NOMO-1 (cell line): ENCODE data around the gene EIF1.
"Not testable (repeated sequence)": the region's sequence is repeated elsewhere in the genome, so short reads cannot be mapped to it uniquely, and the experiment has no call there.

Experiments
- DNase-seq, 2 experiments: peaks; one replicate each; lab custom pipeline; 2025; ENCODE audit not compliant: unreplicated experiment in 2 of 2; lab: John Stamatoyannopoulos, UW

EIF1 gene

GRCh38 chr17:41697122-41697962 is 8.7 kb downstream of the EIF1 start:
- DNase-seq, result peak; percentile 58 to 70

GRCh38 chr17:41700843-41701242 is 12.2 kb downstream of the EIF1 start:
- DNase-seq, result not testable (repeated sequence)

- no peak for DNase-seq
Measured at GRCh38 chr17:41702712-41703111, 14.0 kb downstream of the EIF1 start.

GRCh38 chr17:41705271-41705991 is 16.7 kb downstream of the EIF1 start:
- no peak for DNase-seq

- no peak for DNase-seq
Measured at GRCh38 chr17:41707803-41708669, 19.4 kb downstream of the EIF1 start.

GRCh38 chr17:41710472-41711090 is 21.9 kb downstream of the EIF1 start:
- no peak for DNase-seq

- no peak for DNase-seq
Measured at GRCh38 chr17:41711669-41712400, 23.1 kb downstream of the EIF1 start, which contains the start of gene GAST. Gene GAST (plus strand): TSS chr17:41712331. CDS start chr17:41715437, 3,106 bp downstream.

- peak; percentile 38 to 64 for DNase-seq
Measured at GRCh38 chr17:41717408-41718286, 29.0 kb downstream of the EIF1 start.

- no peak for DNase-seq
Measured at GRCh38 chr17:41718287-41718645, 29.6 kb downstream of the EIF1 start.

GRCh38 chr17:41722231-41722630 is 33.5 kb downstream of the EIF1 start:
- no peak for DNase-seq

- no peak for DNase-seq
Measured at GRCh38 chr17:41723801-41724475, 35.3 kb downstream of the EIF1 start.

- DNase-seq, result no peak
Measured at GRCh38 chr17:41724476-41725050, 35.9 kb downstream of the EIF1 start.

- no peak for DNase-seq
Measured at GRCh38 chr17:41725134-41725533, 36.4 kb downstream of the EIF1 start.

GRCh38 chr17:41728056-41728455 is 39.4 kb downstream of the EIF1 start:
- no peak for DNase-seq

GRCh38 chr17:41730479-41730878 is 41.8 kb downstream of the EIF1 start:
- no peak for DNase-seq

- DNase-seq, result no peak
Measured at GRCh38 chr17:41731836-41732235, 43.2 kb downstream of the EIF1 start.

- DNase-seq, result no peak
Measured at GRCh38 chr17:41733348-41734138, 44.9 kb downstream of the EIF1 start.
